Heart right ventricle (tissue), 16 donors: ENCODE data around the gene ELMO1. TPM values are rescaled to one million over a fixed set of nuclear protein-coding genes. Genes with fewer than 3 reads are reported as not detected.

Experiments
- ATAC-seq, 8 donors: fragments of 200-7000 bp; cut with Tn5 transposase; one replicate each; pipeline ENCODE4 v1.9.1; 2020; ENCODE audit warnings: mild to moderate bottlenecking in 8 of 8, moderate library complexity in 8 of 8, moderate number of reproducible peaks in 1 of 8
- DNase-seq, 2 donors: peaks; one replicate each; pipeline ENCODE4 v3.0.0-alpha.2; 2020
- H3K27ac ChIP-seq, 10 donors: fragments of 200-600 bp; sonication (generic) in 2 of 10; one replicate each; pipeline versions ENCODE4 v1.5.0 to v1.8.0; 2020 to 2022; ENCODE audit warnings: mild to moderate bottlenecking in 3 of 10
- H3K27me3 ChIP-seq, 7 donors: fragments of 200-600 bp; one replicate each; pipeline ENCODE4 v1.8.0; 2021 to 2022; ENCODE audit warnings: mild to moderate bottlenecking in 2 of 7
- H3K36me3 ChIP-seq, 9 donors: fragments of 200-600 bp; sonication (generic) in 1 of 9; one replicate each; pipeline versions ENCODE4 v1.5.0 to v1.8.0; 2020 to 2022; ENCODE audit warnings: mild to moderate bottlenecking in 2 of 9
- H3K4me1 ChIP-seq, 9 donors: fragments of 200-600 bp; sonication (generic) in 1 of 9; one replicate each; pipeline versions ENCODE4 v1.5.0 to v1.8.0; 2020 to 2022; ENCODE audit warnings: mild to moderate bottlenecking in 4 of 9
- H3K4me3 ChIP-seq, 10 donors: fragments of 200-600 bp; sonication (generic) in 2 of 10; one replicate each; pipeline versions ENCODE4 v1.5.0 to v1.8.0; 2020 to 2022; ENCODE audit warnings: mild to moderate bottlenecking in 7 of 10, moderate library complexity in 2 of 10
- H3K9me3 ChIP-seq, 11 donors: fragments of 200-600 bp in 10 of 11; sonication (generic) in 2 of 11; one replicate each; pipeline versions ENCODE4 v1.5.0 to v1.8.0; 2013 to 2022; ENCODE audit warnings: mild to moderate bottlenecking in 2 of 11, control low read depth in 1 of 11, moderate library complexity in 1 of 11
- CTCF ChIP-seq, 9 donors: fragments of 200-600 bp; sonication (generic) in 2 of 9; IDR thresholded peaks; one replicate each; pipeline versions ENCODE4 v1.5.0 to v1.8.0; 2021 to 2022; ENCODE audit warnings: antibody characterized with exemption in 9 of 9, mild to moderate bottlenecking in 5 of 9, moderate library complexity in 1 of 9
- WGBS, 2 donors: extraction: QIAGEN DNeasy Blood & Tissue Kit; methylation state at CpG; one replicate each; pipeline ENCODE4 v1.1.7; 2013; ENCODE audit warnings: inconsistent platforms in 1 of 2; 5-methylcytosine and 5-hydroxymethylcytosine counted together
- intact Hi-C, 10 donors: fragments of 100-400 bp; cut with DNase I; formaldehyde crosslinking; loops; one replicate each; pipeline versions ENCODE4 v1.11.1 to v1.14.2; 2022
- polyA plus RNA-seq, 2 donors: library from polyadenylated mRNA; stranded (reverse); fragments of 200-250 nt; gene quantifications; one replicate each; pipeline ENCODE4 v1.2.3, GENCODE V29; 2013
- total RNA-seq, 10 donors: library from RNA; stranded (reverse); fragmentation: NEBNext Ultra II Directional in 3 of 10; extraction: Animal tissue kit (Norgen Biotek cat#: 25700) in 3 of 10; gene quantifications; one replicate each; pipeline versions ENCODE4 v1.2.1 to v1.2.4, GENCODE V29; 2021 to 2023
- donor health status: Arrhythmogenic right ventricular cardiomyopathy.
- donor health status: ischemic (EF 13 %, LVEDD 7.1; RV severe dilation, severe dysfunction).
- donor health status: healthy with polysubstance abuse.
- donor health status: DM: no; HTN: yes; CAD: no.
- donor health status: DM: no; HTN: no; CAD: no.
- donor health status: ischemic (EF 25% LVEDD 6.9; RV normal size, moderate dysfunction).
- donor health status: ischemic (EF 25% LVEDD 5.7; RV mildly dilated, moderate dysfunction).
- donor health status: healthy.
- donor health status: DM: yes; HTN: yes; CAD: no.
- donor health status: Ischemic cardiomyopathy.
- donor health status: ischemic (EF 35%, LVEDD 5.7; RV mildly dilated, moderate dysfunction).
- donor health status: nonischemic (EF 11% LVEDD 7.7; RV severe dilation, severe dysfunction).
- donor health status: DM: yes; HTN: yes; CAD: no.
- donor health status: PGD.
- donor health status: ischemic (EF 29% LVEDD 5.4; RV normal size, mild dysfunction).
- donor health status: nonischemic (EF 23%, LVEDD 6.1; RV moderate dilation, normal function).

ELMO1 gene
- total and polyA plus RNA-seq, 12 donors: 8.5 to 18.0 (median 13.9) TPM

- Histone ChIP-seq H3K4me3 (no peak overlapping the region), H3K4me1 (peaks cover 0 to 6% (median 0%) of the 10 kb centered on the region in 9 donors), H3K36me3 (no peaks in the 10 kb centered on the region), H3K9me3 (peaks cover 0 to 22% (median 14%) of the 10 kb centered on the region in 11 donors), H3K27ac (no peak overlapping the region), H3K27me3 (no peaks in the 10 kb centered on the region)
- DNase-seq: no peak
- intact Hi-C loops: no loop called here
- WGBS, 2 donors: 97% methylated on average over 5 of the region's 5 CpGs
- no peak for TF ChIP-seq CTCF (IDR thresholded peaks at IDR 0.05)
- no peak for ATAC-seq
Observed at GRCh38 chr7:37377231-37377630, 71.4 kb downstream of the ELMO1 start.

GRCh38 chr7:37376386-37376785, 72.3 kb downstream of the ELMO1 start:
- Histone ChIP-seq H3K4me3 (no peak overlapping the region), H3K27ac (no peak overlapping the region)

GRCh38 chr7:37372750-37373149, 75.9 kb downstream of the ELMO1 start:
- Histone ChIP-seq H3K4me1 (peaks cover 0 to 17% (median 0%) of the 10 kb centered on the region in 9 donors), H3K27me3 (no peaks in the 10 kb centered on the region), H3K9me3 (peaks cover 0 to 22% (median 14%) of the 10 kb centered on the region in 11 donors), H3K4me3 (no peak overlapping the region), H3K36me3 (no peaks in the 10 kb centered on the region), H3K27ac (no peak overlapping the region)
- intact Hi-C loops: no loop called here
- no peak for DNase-seq
- no peak for ATAC-seq
- WGBS, 2 donors: 85 to 86% methylated on average over 3 of the region's 3 CpGs
- no peak for TF ChIP-seq CTCF (IDR thresholded peaks at IDR 0.05)

More at GRCh38 chr7:37376386-37376785, 72.3 kb downstream of the ELMO1 start:
- 91 to 94% methylated on average over 8 of the region's 8 CpGs for WGBS, 2 donors
- no peak for DNase-seq
- Histone ChIP-seq H3K4me1 (peaks cover 0 to 6% (median 0%) of the 10 kb centered on the region in 9 donors), H3K27me3 (no peaks in the 10 kb centered on the region), H3K36me3 (no peaks in the 10 kb centered on the region), H3K9me3 (peaks cover 0 to 22% (median 14%) of the 10 kb centered on the region in 11 donors)
- no peak for TF ChIP-seq CTCF (IDR thresholded peaks at IDR 0.05)
- intact Hi-C loops: no loop called here
- ATAC-seq: no peak

DNA sequence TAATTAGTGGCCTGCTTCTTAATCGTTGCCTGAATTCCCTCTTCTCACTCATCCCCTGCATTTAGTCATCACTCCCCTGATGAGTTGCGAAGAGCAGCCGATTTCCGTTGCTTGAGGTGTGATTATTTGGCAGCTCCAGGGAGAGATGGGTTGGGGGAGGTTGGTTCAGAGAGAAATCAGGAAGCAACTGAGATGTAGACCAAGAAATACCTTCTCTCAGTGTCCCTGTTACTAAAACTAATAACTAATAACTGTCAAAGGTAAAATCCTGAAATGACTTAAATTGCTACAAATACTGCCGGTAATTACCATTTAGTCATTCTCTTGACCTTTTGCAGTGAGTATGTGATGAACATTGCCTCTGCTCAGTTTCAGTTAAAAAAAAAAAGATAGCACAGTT, 76.9 kb downstream of the ELMO1 start:
- Histone ChIP-seq H3K9me3 (peaks cover 0 to 13% (median 10%) of the 10 kb centered on the region in 11 donors), H3K4me3 (no peak overlapping the region), H3K27ac (no peak overlapping the region), H3K27me3 (no peaks in the 10 kb centered on the region), H3K36me3 (no peaks in the 10 kb centered on the region), H3K4me1 (peaks cover 0 to 17% (median 2%) of the 10 kb centered on the region in 9 donors)
- no peak for ATAC-seq
- WGBS, 2 donors: 64 to 70% methylated on average over 5 of the region's 5 CpGs
- no peak for DNase-seq
- intact Hi-C loops: no loop called here
- TF ChIP-seq CTCF (IDR thresholded peaks at IDR 0.05): no peak
